Measurements from ENCODE around the gene P2RY14. TPM values are rescaled to one million over a fixed set of nuclear protein-coding genes. Genes with fewer than 3 reads are reported as not detected.
A peak's percentile ranks its signal among the peaks of the same experiment; 100 is the strongest.

Gene P2RY14
- total and polyA plus RNA-seq, 8 donors = 1.7 to 43.2 (median 9.2) TPM

DNA sequence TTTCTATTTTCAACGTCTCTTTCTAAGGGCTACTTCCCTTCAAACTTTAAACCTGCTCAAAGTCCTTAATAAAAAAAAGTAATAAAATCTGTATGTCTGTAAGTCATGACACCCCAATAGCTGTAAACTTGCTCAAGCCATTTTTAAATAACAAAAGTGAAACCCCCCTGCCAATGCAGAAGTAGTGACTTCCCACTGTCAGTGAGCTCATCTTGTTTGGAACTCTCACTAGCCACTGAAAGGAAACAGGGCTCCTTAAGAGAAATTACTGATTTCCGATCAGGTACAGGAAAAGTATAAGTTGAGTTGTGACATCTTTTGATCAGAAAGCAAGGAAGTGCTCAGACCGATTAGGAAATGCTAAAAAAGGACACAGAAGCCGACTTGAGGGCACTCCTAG lies 47.7 kb downstream of the P2RY14 start:
- peak in 1 of 2 donors; percentile 30 for DNase-seq
- intact Hi-C loops (cut with DNase I; ENCODE audit: low total_unique reads) = no loop called here
- no peaks in the 10 kb centered on the region for H3K27me3 ChIP-seq
- no peaks in the 10 kb centered on the region for H3K36me3 ChIP-seq
- peak overlapping the region in 3 of 5 donors; percentile 31 to 78 (median 64) for H3K27ac ChIP-seq
- 38 to 63% (median 45%) methylated on average over 4 of the region's 4 CpGs for WGBS, 5 donors
- no peak overlapping the region for H3K4me3 ChIP-seq
- H3K9me3 ChIP-seq = no peaks in the 10 kb centered on the region
- no peak for TF ChIP-seq POLR2AphosphoS5 (IDR thresholded peaks at IDR 0.05)
- TF ChIP-seq, protein P1, sequence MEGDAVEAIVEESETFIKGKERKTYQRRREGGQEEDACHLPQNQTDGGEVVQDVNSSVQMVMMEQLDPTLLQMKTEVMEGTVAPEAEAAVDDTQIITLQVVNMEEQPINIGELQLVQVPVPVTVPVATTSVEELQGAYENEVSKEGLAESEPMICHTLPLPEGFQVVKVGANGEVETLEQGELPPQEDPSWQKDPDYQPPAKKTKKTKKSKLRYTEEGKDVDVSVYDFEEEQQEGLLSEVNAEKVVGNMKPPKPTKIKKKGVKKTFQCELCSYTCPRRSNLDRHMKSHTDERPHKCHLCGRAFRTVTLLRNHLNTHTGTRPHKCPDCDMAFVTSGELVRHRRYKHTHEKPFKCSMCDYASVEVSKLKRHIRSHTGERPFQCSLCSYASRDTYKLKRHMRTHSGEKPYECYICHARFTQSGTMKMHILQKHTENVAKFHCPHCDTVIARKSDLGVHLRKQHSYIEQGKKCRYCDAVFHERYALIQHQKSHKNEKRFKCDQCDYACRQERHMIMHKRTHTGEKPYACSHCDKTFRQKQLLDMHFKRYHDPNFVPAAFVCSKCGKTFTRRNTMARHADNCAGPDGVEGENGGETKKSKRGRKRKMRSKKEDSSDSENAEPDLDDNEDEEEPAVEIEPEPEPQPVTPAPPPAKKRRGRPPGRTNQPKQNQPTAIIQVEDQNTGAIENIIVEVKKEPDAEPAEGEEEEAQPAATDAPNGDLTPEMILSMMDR (IDR thresholded peaks at IDR 0.05) = no peak
- no peak for TF ChIP-seq POLR2A (IDR thresholded peaks at IDR 0.05)
- no peak for TF ChIP-seq EP300 (IDR thresholded peaks at IDR 0.05)
- H3K4me1 ChIP-seq = peaks cover 4 to 64% (median 34%) of the 10 kb centered on the region in 4 donors

DNA sequence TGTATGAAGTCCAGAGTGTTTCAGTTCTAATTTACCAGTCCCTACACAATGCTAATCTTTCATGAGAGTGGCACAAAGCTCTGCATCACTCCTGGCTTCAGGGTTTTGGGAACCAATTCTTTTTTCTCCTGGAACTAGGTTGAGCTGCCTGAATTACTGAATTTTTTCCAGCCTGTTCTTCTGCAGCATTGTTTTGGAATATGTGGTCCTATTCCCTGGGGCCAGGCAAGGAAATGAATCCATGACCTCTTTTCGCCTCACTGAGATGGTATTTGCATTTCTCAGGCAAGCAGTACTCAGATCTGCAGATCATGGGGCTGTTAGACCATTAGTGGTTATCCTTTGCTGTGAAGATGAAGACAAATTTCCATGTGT lies 49.7 kb downstream of the P2RY14 start:
- WGBS, 5 donors = 43 to 59% (median 48%) methylated on average over 1 of the region's 1 CpG
- Histone ChIP-seq H3K4me3 (no peak overlapping the region), H3K27ac (peak overlapping the region in 4 of 5 donors; percentile 13 to 78 (median 57)), H3K4me1 (peaks cover 4 to 51% (median 31%) of the 10 kb centered on the region in 4 donors), H3K27me3 (no peaks in the 10 kb centered on the region), H3K36me3 (no peaks in the 10 kb centered on the region), H3K9me3 (no peaks in the 10 kb centered on the region)
- intact Hi-C loops (cut with DNase I; ENCODE audit: low total_unique reads) = loop anchor here (5.0 kb wide), 1 partner anchor 54 kb away; no protein-coding TSS in a partner anchor
- TF ChIP-seq POLR2AphosphoS5 (IDR thresholded peaks at IDR 0.05) (no peak), POLR2A (IDR thresholded peaks at IDR 0.05) (no peak), EP300 (IDR thresholded peaks at IDR 0.05) (no peak)
- TF ChIP-seq, protein P1 (IDR thresholded peaks at IDR 0.05) = no peak
- DNase-seq = peak in 1 of 2 donors; percentile 41

DNA sequence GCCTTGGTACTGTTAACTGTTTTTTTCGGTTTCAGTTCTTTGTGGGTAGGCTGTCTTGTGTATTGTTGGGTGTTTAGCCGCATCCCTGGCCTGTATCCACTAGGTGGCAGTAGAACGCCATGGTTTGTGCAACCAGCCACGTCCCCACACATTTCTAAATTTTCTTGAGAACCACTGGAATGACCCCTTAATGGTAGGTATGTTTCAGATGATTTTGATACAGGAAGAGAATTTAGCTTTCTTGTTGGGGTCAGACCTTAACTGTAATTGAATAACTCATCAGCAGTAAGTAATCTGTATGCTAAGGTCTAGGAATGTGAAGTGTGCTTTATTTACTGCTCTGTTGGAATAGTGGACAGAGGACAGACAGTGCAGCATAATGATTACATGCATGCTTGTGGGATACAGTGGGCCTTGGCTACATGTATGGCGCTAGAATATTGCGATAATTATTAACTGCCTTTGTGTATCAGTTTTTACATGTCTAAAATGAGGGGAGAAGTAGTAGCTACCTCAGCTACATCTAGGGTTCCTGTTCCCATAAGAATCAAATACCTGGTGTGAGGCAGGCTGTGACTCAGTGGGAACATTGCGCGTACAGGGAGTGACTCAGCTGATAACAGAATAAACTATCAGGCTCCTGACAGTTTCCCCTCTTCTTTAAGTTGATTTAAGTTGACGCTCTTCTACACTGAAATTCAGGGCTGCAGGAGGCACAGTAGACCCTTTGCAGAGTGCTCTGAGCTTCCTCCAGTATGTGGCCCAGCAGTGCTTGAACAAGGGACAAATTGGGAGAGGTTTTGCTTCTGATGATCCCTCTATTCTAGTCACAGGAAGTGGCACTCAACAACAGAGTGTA lies 50.3 kb downstream of the P2RY14 start:
- TF ChIP-seq, protein P1 (IDR thresholded peaks at IDR 0.05) = peak in 5 of 7 experiments; percentile 76 to 95 (median 90)
- no peak for TF ChIP-seq POLR2A (IDR thresholded peaks at IDR 0.05)
- TF ChIP-seq POLR2AphosphoS5 (IDR thresholded peaks at IDR 0.05) = peak in 1 of 3 donors; percentile 40
- no peaks in the 10 kb centered on the region for H3K36me3 ChIP-seq
- no peaks in the 10 kb centered on the region for H3K27me3 ChIP-seq
- H3K27ac ChIP-seq = peak overlapping the region in 4 of 5 donors; percentile 13 to 78 (median 57)
- intact Hi-C loops (cut with DNase I; ENCODE audit: low total_unique reads) = loop anchor here (5.0 kb wide), 1 partner anchor 54 kb away; no protein-coding TSS in a partner anchor
- no peak overlapping the region for H3K4me3 ChIP-seq
- H3K9me3 ChIP-seq = no peaks in the 10 kb centered on the region
- H3K4me1 ChIP-seq = peaks cover 4 to 51% (median 29%) of the 10 kb centered on the region in 4 donors
- 16 to 30% (median 21%) methylated on average over 9 of the region's 9 CpGs for WGBS, 5 donors
- peak; percentile 81 to 94 for DNase-seq

DNA sequence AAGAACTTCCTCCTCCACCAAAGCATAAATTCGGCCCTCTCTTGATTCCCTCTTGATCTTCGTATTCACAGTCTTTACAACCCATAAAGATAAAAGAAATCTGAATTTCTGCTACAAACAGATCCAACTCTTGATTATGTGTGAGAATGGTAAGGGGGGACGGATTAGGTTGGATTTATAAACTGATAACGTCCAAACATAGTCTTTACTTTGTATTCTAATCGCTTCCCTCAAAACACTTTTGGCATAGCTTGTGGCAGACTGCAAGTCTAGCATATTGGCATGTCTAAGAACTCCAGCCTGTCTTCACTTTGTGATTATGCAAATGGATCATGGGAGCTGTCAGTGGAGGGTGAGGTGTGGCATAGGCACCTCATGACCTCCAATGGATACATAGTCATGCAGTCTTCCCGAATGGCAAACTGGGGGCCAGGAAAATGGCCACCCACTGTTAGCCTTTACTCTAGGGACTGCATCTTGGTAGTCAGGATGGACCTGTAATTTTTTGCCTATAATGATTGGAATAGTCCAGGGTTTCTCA lies 51.0 kb downstream of the P2RY14 start:
- Histone ChIP-seq H3K9me3 (no peaks in the 10 kb centered on the region), H3K36me3 (no peaks in the 10 kb centered on the region), H3K27ac (peak overlapping the region in 3 of 5 donors; percentile 15 to 78 (median 50)), H3K4me1 (peaks cover 4 to 51% (median 29%) of the 10 kb centered on the region in 4 donors), H3K4me3 (no peak overlapping the region), H3K27me3 (no peaks in the 10 kb centered on the region)
- no peak for DNase-seq
- intact Hi-C loops (cut with DNase I; ENCODE audit: low total_unique reads) = loop anchor here (5.0 kb wide), 1 partner anchor 55 kb away; no protein-coding TSS in a partner anchor
- 65 to 70% (median 69%) methylated on average over 6 of the region's 6 CpGs for WGBS, 5 donors
- TF ChIP-seq POLR2A (IDR thresholded peaks at IDR 0.05) (no peak), EP300 (IDR thresholded peaks at IDR 0.05) (no peak), POLR2AphosphoS5 (IDR thresholded peaks at IDR 0.05) (no peak)
- TF ChIP-seq, protein P1 (IDR thresholded peaks at IDR 0.05) = no peak

All from stomach (tissue), 9 donors.